Bronchial epithelial cell (primary cell): ENCODE measurements around the gene SLC25A13. TPM values are rescaled to one million over a fixed set of nuclear protein-coding genes. Genes with fewer than 3 reads are reported as not detected.

Source experiments
- DNase-seq: peaks from one replicate; pipeline ENCODE4 v3.0.0-alpha.2; 2010; ENCODE audit warnings: low read depth
- FAIRE-seq: peaks from 2 replicates; lab custom pipeline; 2011; peaks lifted over from hg19 to GRCh38; lab: Jason Lieb, UNC
- H3K27me3 ChIP-seq: 2 replicates; pipeline ENCODE4 v1.5.1; 2011; ENCODE audit warnings: low read length; ENCODE audit not compliant: control insufficient read depth, insufficient read depth
- H3K36me3 ChIP-seq: 2 replicates; pipeline ENCODE4 v1.5.1; 2011; ENCODE audit warnings: low read length; ENCODE audit not compliant: control insufficient read depth, insufficient read depth
- H3K4me3 ChIP-seq: 2 replicates; pipeline ENCODE4 v1.5.1; 2011; ENCODE audit warnings: mild to moderate bottlenecking, low read depth, low read length, control low read depth
- CTCF ChIP-seq: IDR thresholded peaks from 2 replicates; pipeline ENCODE4 v1.5.1; 2011; ENCODE audit warnings: mild to moderate bottlenecking, moderate library complexity, low read length, control low read depth, inconsistent platforms; ENCODE audit not compliant: insufficient read depth, severe bottlenecking
- total RNA-seq: library from RNA; depleted of rRNA; stranded (reverse); fragments of >200 nt; gene quantifications from 2 replicates; pipeline ENCODE4 v1.2.1, GENCODE V29; 2014

SLC25A13 gene
- total RNA-seq, 1 donor from 2014 or later: 16.6 TPM

- FAIRE-seq: no peak
- H3K36me3 ChIP-seq: no peaks in the 10 kb centered on the region
- peak; percentile 76 for DNase-seq
- no peak for TF ChIP-seq CTCF
- H3K4me3 ChIP-seq: no peak overlapping the region
- H3K27me3 ChIP-seq: no peaks in the 10 kb centered on the region
Observed at GRCh38 chr7:96236198-96237039, 85.5 kb downstream of the SLC25A13 start.

GRCh38 chr7:96235281-96235680 is 86.6 kb downstream of the SLC25A13 start:
- Histone ChIP-seq H3K27me3 (no peaks in the 10 kb centered on the region), H3K36me3 (no peaks in the 10 kb centered on the region), H3K4me3 (no peak overlapping the region)
- DNase-seq (no peak), FAIRE-seq (no peak)
- TF ChIP-seq CTCF: no peak

GRCh38 chr7:96233528-96234154 is 88.3 kb downstream of the SLC25A13 start:
- Histone ChIP-seq H3K27me3 (no peaks in the 10 kb centered on the region), H3K36me3 (peaks cover 1% of the 10 kb centered on the region), H3K4me3 (no peak overlapping the region)
- no peak for TF ChIP-seq CTCF
- DNase-seq (no peak), FAIRE-seq (no peak)

GRCh38 chr7:96233084-96233483 is 88.8 kb downstream of the SLC25A13 start:
- no peak for DNase-seq
- no peak for TF ChIP-seq CTCF
- Histone ChIP-seq H3K4me3 (no peak overlapping the region), H3K27me3 (no peaks in the 10 kb centered on the region), H3K36me3 (peaks cover 1% of the 10 kb centered on the region)
- peak; percentile 64 for FAIRE-seq

GRCh38 chr7:96228760-96229159 is 93.1 kb downstream of the SLC25A13 start:
- DNase-seq (no peak), FAIRE-seq (no peak)
- Histone ChIP-seq H3K27me3 (no peaks in the 10 kb centered on the region), H3K4me3 (no peak overlapping the region), H3K36me3 (peaks cover 1% of the 10 kb centered on the region)
- TF ChIP-seq CTCF: no peak
